Measurements from ENCODE around the gene OSBP2. TPM values are rescaled to one million over a fixed set of nuclear protein-coding genes. Genes with fewer than 3 reads are reported as not detected.

OSBP2 gene
- total RNA-seq, 6 experiments from 2014 or later, result 0.31 to 3.4 (median 0.93) TPM

DNA sequence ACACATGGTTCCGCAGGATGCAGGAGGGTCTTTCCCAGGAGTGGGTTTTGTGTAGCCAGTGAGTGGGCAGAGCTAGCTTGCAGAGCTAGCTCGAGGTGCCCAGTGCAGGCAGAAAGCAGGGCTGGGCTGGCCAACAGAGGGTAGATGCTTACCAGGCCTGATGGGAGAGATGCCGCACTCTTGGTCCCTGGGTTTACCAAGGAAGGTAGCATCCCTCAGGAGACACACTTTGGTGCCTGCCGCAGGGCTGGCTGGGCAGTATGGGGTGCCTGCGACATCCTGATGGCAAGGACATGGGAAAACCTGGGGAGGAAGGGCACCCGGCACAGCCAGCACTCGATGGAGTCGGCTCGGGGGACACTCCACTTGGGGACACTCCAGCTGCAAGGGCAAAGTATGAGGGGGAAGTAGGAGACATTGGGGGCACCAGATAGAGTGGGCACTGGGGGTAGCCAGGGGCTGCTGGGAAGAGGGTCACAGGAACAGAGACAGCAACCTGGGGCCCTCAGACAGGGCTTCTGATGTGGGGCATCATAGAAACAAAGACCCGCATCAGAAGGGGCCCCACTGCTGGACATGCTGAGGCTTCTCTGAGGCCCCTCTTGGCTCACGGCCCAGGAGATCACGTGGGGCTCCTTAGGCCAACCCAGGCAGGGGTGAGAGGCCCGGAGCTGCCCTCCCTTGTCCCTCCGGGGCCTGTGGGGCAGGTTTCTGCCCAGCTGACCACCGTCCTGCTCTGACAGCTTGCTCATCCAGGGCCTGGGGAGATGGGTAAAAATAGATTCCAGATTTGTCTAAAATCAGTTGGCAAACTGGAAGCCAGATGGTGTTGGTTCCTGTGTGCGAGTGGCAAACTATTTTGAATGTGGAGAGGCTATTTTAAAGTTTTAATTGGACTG is 184.1 kb downstream of the OSBP2 start:
- Histone ChIP-seq H3K27ac (no peak overlapping the region), H3K4me3 (no peak overlapping the region), H3K36me3 (no peaks in the 10 kb centered on the region), H3K4me1 (peaks cover 0 to 11% (median 0%) of the 10 kb centered on the region in 4 donors), H3K9me3 (no peaks in the 10 kb centered on the region), H3K27me3 (no peaks in the 10 kb centered on the region)
- intact Hi-C loops (cut with DNase I), result no loop called here
- no peak for ATAC-seq
- peak in 1 of 3 donors; percentile 42 for DNase-seq
- TF ChIP-seq, protein P1, sequence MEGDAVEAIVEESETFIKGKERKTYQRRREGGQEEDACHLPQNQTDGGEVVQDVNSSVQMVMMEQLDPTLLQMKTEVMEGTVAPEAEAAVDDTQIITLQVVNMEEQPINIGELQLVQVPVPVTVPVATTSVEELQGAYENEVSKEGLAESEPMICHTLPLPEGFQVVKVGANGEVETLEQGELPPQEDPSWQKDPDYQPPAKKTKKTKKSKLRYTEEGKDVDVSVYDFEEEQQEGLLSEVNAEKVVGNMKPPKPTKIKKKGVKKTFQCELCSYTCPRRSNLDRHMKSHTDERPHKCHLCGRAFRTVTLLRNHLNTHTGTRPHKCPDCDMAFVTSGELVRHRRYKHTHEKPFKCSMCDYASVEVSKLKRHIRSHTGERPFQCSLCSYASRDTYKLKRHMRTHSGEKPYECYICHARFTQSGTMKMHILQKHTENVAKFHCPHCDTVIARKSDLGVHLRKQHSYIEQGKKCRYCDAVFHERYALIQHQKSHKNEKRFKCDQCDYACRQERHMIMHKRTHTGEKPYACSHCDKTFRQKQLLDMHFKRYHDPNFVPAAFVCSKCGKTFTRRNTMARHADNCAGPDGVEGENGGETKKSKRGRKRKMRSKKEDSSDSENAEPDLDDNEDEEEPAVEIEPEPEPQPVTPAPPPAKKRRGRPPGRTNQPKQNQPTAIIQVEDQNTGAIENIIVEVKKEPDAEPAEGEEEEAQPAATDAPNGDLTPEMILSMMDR (IDR thresholded peaks at IDR 0.05), result no peak
- no peak for TF ChIP-seq POLR2A (IDR thresholded peaks at IDR 0.05)
- WGBS (ENCODE audit: insufficient coverage, low coverage, low lambda C conversion rate, missing lambda C conversion rate), result 64% methylated on average over 3 of the region's 16 CpGs

DNA sequence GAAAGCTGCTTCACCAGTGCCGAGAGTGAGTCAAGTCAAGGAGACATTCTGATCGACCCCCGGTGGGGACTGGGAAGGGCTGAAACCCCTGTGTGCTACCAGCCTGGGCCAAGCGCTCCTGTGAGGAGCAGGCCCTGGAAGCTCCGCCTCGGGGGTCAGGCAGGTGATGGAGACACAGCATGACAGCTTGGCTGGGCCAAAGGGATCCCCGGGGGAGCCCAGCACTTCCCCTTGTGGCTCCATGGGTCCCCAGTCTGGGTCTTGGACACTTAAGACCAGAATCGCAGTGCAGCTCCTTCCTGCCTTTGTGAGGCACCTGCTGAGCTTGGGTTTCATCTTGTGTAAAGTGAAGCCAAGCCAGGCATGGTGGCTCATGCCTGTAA is 184.7 kb downstream of the OSBP2 start:
- Histone ChIP-seq H3K36me3 (no peaks in the 10 kb centered on the region), H3K4me3 (no peak overlapping the region), H3K4me1 (peaks cover 0 to 11% (median 0%) of the 10 kb centered on the region in 4 donors), H3K9me3 (no peaks in the 10 kb centered on the region), H3K27me3 (no peaks in the 10 kb centered on the region), H3K27ac (no peak overlapping the region)
- ATAC-seq (no peak), DNase-seq (peak in 1 of 3 donors; percentile 38)
- TF ChIP-seq, protein P1 (IDR thresholded peaks at IDR 0.05), result no peak
- TF ChIP-seq POLR2A (IDR thresholded peaks at IDR 0.05), result no peak
- WGBS (ENCODE audit: insufficient coverage, low coverage, low lambda C conversion rate, missing lambda C conversion rate), result 80% methylated on average over 1 of the region's 8 CpGs
- intact Hi-C loops (cut with DNase I), result no loop called here

DNA sequence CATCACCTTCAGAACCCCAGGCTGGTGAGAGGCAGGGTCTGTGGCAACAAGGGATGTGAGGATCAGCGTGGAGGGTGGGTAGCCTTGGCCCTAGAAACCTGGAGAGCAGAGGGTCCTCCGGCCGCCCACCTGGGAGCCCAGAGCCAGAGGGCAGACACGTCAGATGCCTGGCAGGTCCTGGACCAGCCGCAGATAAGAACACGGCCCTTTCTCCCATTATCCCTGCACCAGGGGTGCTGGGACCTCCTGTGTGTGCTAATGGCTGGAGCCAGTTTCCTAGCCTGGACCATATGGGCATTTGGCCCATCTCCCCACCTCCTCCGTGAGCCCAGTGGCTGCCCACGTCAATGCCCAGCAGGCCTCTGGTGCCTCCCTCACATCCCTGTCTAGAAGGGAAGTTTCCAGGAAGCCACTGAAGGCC is 185.5 kb downstream of the OSBP2 start:
- ATAC-seq (no peak), DNase-seq (peak in 2 of 3 donors; percentile 10 to 30)
- intact Hi-C loops (cut with DNase I), result no loop called here
- TF ChIP-seq, protein P1 (IDR thresholded peaks at IDR 0.05), result no peak
- TF ChIP-seq POLR2A (IDR thresholded peaks at IDR 0.05), result no peak
- H3K4me1 ChIP-seq, result peaks cover 0 to 11% (median 0%) of the 10 kb centered on the region in 4 donors
- H3K27me3 ChIP-seq, result no peaks in the 10 kb centered on the region
- no peak overlapping the region for H3K4me3 ChIP-seq
- H3K36me3 ChIP-seq, result no peaks in the 10 kb centered on the region
- WGBS (ENCODE audit: insufficient coverage, low coverage, low lambda C conversion rate, missing lambda C conversion rate), result no CpG with 5 or more reads among the region's 8 CpGs
- H3K27ac ChIP-seq, result no peak overlapping the region
- H3K9me3 ChIP-seq, result no peaks in the 10 kb centered on the region

DNA sequence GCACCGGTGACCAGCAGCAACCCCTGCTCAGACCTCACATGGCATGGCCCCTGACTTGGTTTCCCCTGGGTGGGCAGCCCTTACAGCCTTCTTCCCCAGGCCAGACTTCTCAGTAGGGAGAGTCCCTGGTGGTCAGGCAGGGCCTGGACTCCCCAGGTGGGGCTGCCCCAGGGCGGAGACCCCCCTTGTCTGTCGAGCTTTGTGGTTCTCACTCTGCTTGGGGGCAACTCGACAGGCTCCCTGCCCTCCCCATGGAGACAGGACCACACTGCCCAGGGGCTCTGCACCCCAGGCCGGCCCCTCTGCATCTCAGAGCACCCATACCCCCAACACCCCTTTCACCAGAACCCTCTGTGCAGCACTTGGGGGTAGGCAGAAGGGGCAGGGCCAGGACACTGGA is 186.2 kb downstream of the OSBP2 start:
- DNase-seq, result peak in 1 of 3 donors; percentile 37
- no peak overlapping the region for H3K27ac ChIP-seq

More for the DNA sequence above, 186.2 kb downstream of the OSBP2 start:
- Histone ChIP-seq H3K4me3 (no peak overlapping the region), H3K4me1 (peaks cover 0 to 11% (median 0%) of the 10 kb centered on the region in 4 donors), H3K27me3 (no peaks in the 10 kb centered on the region), H3K9me3 (no peaks in the 10 kb centered on the region), H3K36me3 (no peaks in the 10 kb centered on the region)
- 100% methylated on average over 1 of the region's 5 CpGs for WGBS (ENCODE audit: insufficient coverage, low coverage, low lambda C conversion rate, missing lambda C conversion rate)
- TF ChIP-seq, protein P1 (IDR thresholded peaks at IDR 0.05), result no peak
- no peak for TF ChIP-seq POLR2A (IDR thresholded peaks at IDR 0.05)
- intact Hi-C loops (cut with DNase I), result no loop called here
- ATAC-seq, result no peak

Data from right lobe of liver (tissue), 6 donors.